ENCODE results near the gene MALAT1.

Gene MALAT1

DNA sequence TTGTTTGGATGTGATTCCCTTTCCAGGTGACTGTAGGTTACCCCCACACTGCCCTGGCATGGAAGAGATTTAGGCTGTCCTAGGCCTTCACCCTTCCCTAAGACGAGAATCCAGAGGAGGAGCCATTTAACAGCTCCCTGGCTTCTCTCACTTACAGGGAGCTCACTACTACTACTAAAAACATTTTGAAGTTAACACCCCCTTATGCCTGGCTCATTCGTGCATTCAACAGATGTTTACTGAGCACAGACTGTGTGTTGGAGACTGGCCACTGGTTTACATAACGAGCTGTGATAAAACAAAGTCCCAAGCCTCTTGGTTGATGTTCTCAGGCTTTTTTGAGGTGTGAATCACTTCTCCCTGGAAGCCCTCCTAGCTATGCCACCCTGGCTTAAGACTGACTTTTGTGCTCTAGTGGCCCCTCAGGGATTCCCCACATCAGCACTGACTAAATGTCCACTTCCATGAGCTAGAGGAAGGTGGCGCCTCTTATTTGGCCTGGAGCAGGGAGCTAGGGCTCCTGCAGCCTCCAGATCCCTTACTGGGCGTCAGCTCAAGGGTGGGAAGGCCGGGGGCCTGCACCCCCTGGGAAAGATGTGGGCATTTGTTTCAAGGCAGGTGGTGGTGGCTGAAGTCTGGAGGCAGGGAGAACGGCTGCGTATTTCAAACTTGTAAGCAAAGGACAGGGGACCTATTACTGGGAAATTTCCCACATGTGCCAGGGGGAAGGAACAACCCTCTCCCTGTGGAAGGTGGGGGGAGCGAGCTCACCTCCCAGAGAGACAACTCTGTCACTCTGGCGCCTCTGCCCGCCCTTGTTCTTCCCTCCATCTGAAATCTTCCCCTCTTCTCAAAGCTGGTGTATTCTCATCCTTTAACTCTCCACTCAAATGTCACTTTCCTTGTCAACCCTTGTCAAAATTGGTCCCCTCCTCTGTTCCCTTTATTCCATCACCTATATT lies 19.4 kb upstream of the MALAT1 start:
- DNase-seq = no peak

DNA sequence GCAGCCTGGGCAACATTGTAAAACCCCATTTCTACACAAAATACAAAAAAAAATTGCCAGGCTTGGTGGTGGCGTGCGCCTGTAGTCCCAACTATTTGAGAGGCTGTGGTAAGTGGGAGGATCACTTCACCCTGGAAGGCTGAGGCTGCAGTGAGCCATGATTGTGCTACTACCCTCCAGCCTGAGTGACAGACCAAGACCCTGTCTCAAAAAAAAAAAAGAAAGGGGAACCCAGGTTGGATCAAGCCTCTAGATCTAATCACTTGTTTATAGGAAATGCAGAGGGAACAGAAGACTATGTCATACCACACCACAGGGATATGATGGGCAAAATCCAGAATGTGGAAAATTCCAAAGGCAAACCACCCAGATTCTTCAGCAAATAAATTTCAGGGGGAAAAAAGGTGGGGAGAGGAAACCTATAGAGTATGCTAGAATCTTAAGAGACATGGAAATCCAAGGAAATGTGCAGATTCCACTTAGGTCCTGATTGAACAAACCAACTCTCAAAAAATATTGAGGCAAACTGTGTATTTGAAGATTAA lies 16.5 kb upstream of the MALAT1 start:
- no peak for DNase-seq

DNA sequence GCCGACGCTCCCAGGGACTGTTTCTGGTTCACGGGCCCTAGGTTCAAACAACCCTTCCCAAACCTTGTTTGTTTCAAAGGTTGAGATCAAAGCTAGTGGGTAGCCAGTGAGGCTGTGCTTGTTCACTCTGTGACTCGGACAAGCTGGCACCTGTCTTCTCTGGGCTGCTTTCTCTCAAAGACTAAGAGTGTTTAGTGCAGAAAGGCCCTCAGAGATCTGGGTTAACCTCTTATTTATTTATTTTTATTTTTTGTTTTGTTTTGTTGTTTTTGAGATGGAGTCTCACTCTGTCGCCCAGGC lies 13.0 kb upstream of the MALAT1 start:
- DNase-seq = no peak

DNA sequence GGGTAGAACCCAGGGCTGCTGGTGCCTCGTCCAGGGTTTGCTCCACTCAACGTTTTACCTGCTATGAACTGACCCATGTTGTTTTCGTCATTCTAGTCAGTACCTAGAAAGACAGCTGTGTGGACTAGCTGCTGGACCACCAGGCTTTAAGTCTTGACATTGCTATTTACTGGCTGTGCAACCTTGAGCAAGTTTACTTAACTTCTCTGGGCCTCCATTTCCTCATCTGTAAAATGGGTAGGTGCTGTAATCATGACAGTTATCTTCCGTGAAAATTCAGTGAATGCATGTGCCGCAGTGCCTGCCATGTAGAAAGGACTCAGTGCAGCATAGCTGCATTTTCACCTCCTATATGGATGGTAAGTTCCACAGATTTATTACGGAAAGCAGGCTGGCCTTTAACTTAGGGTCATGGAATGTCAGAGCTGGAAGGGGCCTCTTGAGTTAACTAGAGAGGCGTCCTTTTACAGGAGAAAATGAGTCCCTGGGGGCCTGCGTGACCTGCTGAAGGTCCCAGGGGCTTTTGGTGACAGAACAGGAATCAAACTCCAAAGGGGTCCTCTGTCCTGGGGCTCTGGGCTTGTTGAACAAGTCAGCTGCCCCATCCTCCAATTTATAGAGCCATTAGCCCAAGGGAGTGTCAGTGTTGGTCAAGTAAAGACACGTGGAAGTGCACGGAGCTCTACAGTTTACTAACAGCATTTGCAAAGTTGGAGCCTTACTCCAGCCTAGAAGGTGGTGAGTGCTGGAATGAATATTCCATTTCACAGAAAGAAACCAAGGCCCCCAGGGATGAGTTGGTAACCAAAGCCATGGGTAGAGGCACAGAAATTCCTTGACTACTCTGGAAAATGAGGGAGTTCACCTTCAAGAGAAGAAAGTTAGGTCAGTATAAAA lies 12.0 kb upstream of the MALAT1 start:
- DNase-seq = no peak

GRCh38 chr11:65487467-65488272 lies 11.2 kb upstream of the MALAT1 start:
- DNase-seq = peak; percentile 23 to 57

DNA sequence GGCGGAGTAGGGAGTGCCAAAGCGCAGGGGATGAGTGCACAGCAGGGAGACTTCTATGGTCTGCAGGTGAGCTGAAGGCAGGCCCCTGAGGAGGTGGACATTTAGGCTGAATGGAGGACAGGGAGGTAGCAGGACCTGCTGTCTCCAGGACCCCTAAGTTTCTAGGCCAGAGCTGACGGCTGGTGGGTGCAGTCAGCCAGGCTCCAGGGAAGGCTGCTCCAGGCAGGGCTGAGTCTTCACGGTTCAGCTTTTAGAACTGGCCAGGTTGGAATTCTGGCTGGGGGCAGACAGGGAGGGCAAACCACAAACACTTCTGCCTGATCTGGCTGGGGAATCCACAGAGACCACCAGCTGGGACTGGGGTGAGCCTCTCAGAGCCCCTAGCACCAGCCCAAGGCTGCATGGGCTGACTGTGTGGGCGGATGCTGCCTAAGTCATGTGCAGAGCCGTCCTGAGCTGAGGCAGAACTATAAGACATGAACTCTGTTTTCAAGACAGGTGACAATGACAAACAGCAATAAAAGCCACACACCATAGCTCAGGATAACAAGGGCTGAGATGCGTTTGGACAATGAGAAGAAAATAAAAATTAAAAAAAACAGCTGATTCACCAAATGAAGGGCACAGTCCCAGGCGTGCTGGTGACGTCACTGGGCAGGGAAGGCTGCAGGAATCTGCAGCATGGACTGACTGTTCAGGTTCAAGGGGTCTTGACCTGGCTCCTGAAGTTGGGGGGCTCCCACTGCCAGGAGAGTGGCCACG lies 10.4 kb upstream of the MALAT1 start:
- DNase-seq = no peak

- no peak for DNase-seq
These were observed 9.7 kb upstream of the MALAT1 start for GRCh38 chr11:65489035-65489705.

- DNase-seq = no peak
These were observed 9.0 kb upstream of the MALAT1 start for GRCh38 chr11:65489706-65490320.

- DNase-seq = no peak
These were observed 7.7 kb upstream of the MALAT1 start for GRCh38 chr11:65491163-65491465.

DNA sequence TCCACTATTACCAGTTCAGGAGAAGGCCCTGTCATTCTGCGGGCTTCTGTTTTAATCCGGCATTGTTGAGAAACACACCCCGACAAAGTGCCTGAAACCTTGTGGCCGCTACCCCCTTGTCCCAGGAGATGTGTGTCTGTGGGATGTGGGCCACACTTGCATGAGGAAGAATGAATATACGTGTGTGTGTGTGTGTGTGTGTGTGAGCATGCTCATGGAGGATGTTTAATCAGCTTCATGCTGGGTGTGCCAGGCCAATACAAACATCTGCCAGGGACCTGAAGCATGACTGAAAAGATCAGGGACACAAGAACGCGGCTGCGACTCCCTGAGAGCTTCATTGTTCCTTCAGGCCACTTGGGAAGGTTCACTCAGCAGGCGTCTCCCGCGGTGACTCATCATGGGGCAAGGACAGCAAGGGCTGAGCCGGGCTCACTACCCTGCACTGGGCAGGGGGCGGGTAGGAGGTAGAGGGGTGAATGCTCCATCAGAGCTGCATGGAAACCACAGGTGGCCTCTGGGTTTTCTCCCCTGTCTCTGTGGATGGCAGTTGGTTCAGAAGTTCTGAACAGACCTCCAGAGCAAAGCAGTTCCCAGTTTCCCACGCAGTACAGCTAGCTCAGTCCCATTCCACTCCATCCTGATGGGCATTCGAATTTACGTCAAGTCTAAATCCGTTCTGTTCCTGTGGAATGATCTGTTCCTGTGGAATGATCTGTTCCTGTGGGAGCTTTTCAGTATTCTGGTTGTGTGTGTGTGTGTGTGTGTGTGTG lies 7.0 kb upstream of the MALAT1 start:
- peak in 1 of 2 donors; percentile 25 for DNase-seq

DNA sequence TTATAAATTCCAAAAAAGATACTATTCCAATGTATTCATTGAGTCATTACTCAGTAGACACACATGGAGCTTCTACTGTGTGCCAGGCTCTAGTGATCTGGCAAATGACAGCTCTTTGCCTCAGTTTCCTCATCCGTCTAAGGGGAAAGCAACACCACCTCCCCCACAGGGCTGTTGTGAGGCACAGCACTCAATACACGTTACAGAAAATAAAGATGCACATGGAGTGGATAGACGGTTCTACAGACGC lies 6.5 kb upstream of the MALAT1 start:
- no peak for DNase-seq

GRCh38 chr11:65492637-65493366 lies 6.0 kb upstream of the MALAT1 start:
- peak; percentile 29 to 79 for DNase-seq

- DNase-seq = no peak
These were observed 5.3 kb upstream of the MALAT1 start for GRCh38 chr11:65493367-65494176.

- no peak for DNase-seq
These were observed 2.3 kb upstream of the MALAT1 start for GRCh38 chr11:65496304-65497140.

GRCh38 chr11:65497141-65498041 lies 1.5 kb upstream of the MALAT1 start:
- DNase-seq = peak; percentile 100

DNA sequence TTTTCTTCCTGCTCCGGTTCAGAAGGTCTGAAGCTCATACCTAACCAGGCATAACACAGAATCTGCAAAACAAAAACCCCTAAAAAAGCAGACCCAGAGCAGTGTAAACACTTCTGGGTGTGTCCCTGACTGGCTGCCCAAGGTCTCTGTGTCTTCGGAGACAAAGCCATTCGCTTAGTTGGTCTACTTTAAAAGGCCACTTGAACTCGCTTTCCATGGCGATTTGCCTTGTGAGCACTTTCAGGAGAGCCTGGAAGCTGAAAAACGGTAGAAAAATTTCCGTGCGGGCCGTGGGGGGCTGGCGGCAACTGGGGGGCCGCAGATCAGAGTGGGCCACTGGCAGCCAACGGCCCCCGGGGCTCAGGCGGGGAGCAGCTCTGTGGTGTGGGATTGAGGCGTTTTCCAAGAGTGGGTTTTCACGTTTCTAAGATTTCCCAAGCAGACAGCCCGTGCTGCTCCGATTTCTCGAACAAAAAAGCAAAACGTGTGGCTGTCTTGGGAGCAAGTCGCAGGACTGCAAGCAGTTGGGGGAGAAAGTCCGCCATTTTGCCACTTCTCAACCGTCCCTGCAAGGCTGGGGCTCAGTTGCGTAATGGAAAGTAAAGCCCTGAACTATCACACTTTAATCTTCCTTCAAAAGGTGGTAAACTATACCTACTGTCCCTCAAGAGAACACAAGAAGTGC lies 661 bp upstream of the MALAT1 start:
- peak; percentile 57 to 67 for DNase-seq

GRCh38 chr11:65498727-65498976 lies 193 bp upstream of the MALAT1 start:
- no peak for DNase-seq
